Measurements from ENCODE around the gene DLGAP3.

- no peak for TF ChIP-seq CTCF (IDR thresholded peaks at IDR 0.05)
- TF ChIP-seq POLR2AphosphoS5 (IDR thresholded peaks at IDR 0.05) = no peak
- TF ChIP-seq POLR2A (IDR thresholded peaks at IDR 0.05) = no peak
These were observed at the start of gene DLGAP3 for GRCh38 chr1:34929497-34929852.

Measured in upper lobe of left lung (tissue), 4 donors.